ENCODE results near the gene ZP1.

Gene ZP1

GRCh38 chr11:60855726-60856633, 11.4 kb upstream of the ZP1 start, which contains the start of gene PTGDR2:
PTGDR2 (minus strand) TSS chr11:60855950; CDS start chr11:60853722, 2,228 bp downstream.
- no peak for DNase-seq (ENCODE audit: low read depth)
- no peak within 1 kb of the TSS for H3K4me3 ChIP-seq (replicated peaks; ENCODE audit: low read depth, low read length)
- TF ChIP-seq, protein P1, sequence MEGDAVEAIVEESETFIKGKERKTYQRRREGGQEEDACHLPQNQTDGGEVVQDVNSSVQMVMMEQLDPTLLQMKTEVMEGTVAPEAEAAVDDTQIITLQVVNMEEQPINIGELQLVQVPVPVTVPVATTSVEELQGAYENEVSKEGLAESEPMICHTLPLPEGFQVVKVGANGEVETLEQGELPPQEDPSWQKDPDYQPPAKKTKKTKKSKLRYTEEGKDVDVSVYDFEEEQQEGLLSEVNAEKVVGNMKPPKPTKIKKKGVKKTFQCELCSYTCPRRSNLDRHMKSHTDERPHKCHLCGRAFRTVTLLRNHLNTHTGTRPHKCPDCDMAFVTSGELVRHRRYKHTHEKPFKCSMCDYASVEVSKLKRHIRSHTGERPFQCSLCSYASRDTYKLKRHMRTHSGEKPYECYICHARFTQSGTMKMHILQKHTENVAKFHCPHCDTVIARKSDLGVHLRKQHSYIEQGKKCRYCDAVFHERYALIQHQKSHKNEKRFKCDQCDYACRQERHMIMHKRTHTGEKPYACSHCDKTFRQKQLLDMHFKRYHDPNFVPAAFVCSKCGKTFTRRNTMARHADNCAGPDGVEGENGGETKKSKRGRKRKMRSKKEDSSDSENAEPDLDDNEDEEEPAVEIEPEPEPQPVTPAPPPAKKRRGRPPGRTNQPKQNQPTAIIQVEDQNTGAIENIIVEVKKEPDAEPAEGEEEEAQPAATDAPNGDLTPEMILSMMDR (IDR thresholded peaks at IDR 0.05; ENCODE audit: low read length, missing control alignments) = no peak

GRCh38 chr11:60857378-60858232, 9.7 kb upstream of the ZP1 start:
- H3K4me3 ChIP-seq (replicated peaks; ENCODE audit: low read depth, low read length) = no peak overlapping the region
- DNase-seq (ENCODE audit: low read depth) = no peak
- TF ChIP-seq, protein P1 (IDR thresholded peaks at IDR 0.05; ENCODE audit: low read length, missing control alignments) = no peak

DNA sequence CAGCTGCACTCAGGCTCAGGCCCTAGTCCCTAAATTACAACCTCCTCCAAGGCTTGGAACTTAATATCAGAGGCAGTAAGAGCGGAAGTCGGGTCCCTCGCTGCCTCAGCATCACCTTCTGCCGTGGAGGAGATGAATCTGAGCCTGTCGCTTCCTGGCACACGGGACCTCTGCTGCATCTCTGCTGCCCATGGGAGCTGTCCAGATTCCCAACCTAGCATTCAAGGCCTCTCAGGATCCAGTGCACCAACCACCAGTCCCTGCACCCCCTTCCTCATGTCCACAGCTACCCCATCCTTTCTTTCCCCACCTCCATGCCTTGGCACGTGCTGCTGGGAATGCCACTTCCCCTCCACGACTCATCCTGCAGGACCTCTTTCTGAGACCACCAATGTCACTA, 9.1 kb upstream of the ZP1 start:
- TF ChIP-seq, protein P1 (IDR thresholded peaks at IDR 0.05; ENCODE audit: low read length, missing control alignments) = no peak
- no peak for DNase-seq (ENCODE audit: low read depth)
- H3K4me3 ChIP-seq (replicated peaks; ENCODE audit: low read depth, low read length) = no peak overlapping the region

DNA sequence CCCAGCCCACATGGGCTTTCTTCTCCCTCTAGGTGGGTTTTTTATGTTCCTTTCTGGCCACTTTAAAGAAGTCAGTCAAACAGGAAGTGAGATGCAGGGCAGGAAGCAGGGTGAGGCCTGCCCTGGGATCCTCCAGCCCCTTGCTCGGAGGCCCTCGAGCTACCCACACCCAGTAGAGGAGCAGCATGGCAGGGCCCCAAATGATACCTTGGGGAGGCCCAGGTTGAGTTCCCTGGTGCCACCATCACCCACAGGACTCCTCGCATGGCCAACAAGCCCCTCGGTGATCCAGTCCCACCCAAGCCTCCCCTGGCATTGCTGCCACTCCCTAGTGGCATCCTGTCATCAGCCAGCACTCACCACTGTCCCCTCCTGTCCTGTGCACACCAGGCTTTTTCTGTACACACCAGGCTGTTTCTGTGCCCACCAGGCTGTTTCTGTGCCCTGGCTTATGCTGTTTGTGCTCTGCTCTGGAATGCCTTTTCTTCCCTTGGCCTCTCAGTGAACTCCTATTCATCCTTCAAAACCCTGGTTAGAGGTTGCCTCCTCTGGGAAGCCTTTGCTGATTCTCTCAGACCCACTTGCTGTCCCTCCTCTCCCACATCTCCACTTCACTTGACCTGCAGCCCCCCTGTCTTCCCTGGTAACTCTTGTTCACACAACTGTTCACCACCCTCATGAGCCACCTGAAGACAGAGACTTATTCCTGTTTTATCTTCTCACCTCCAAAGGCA, 8.4 kb upstream of the ZP1 start:
- DNase-seq (ENCODE audit: low read depth) = no peak
- TF ChIP-seq, protein P1 (IDR thresholded peaks at IDR 0.05; ENCODE audit: low read length, missing control alignments) = no peak
- H3K4me3 ChIP-seq (replicated peaks; ENCODE audit: low read depth, low read length) = no peak overlapping the region

- H3K4me3 ChIP-seq (replicated peaks; ENCODE audit: low read depth, low read length) = no peak overlapping the region
- DNase-seq (ENCODE audit: low read depth) = no peak
- TF ChIP-seq, protein P1 (IDR thresholded peaks at IDR 0.05; ENCODE audit: low read length, missing control alignments) = no peak
Observed at GRCh38 chr11:60859616-60860250, 7.6 kb upstream of the ZP1 start.

- DNase-seq (ENCODE audit: low read depth) = no peak
- TF ChIP-seq, protein P1 (IDR thresholded peaks at IDR 0.05; ENCODE audit: low read length, missing control alignments) = no peak
Observed at GRCh38 chr11:60860943-60861342, 6.4 kb upstream of the ZP1 start.

More at GRCh38 chr11:60860943-60861342, 6.4 kb upstream of the ZP1 start:
- H3K4me3 ChIP-seq (replicated peaks; ENCODE audit: low read depth, low read length) = no peak overlapping the region
